GM12864 (cell line): ENCODE results near the gene BPIFB1.

Experiments
- DNase-seq: peaks from one replicate; pipeline ENCODE4 v3.0.0-alpha.2; 2011; ENCODE audit warnings: low read depth
- H3K4me3 ChIP-seq: 2 replicates; pipeline ENCODE4 v1.5.1; 2011; ENCODE audit warnings: mild to moderate bottlenecking, low read depth, low read length, control low read depth
- TF ChIP-seq, protein P1 (sequence below): IDR thresholded peaks from 2 replicates; pipeline ENCODE4 v1.5.1; 2011; ENCODE audit warnings: low read depth, mild to moderate bottlenecking, moderate library complexity, low read length, control low read depth, inconsistent platforms; ENCODE audit errors: missing control alignments

Gene BPIFB1

DNA sequence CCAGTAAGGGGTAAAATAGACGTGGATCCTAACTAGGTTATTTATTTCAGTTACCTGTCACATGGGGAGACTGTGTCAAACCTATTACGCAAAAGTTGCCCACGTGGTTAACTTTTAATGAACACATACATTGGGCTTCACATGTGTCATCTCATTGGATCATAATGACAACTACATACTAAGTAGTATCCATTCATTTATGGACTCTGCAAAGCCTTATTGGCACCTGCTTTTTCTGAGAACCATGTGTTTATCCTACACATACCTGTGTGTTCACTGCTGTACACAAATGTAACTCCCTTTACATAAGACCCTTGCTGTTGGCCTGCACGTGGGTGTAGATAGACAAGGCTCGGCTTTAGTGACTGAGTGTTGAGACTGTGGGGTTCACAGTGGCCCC is 42.1 kb upstream of the BPIFB1 start:
- H3K4me3 ChIP-seq, result no peak overlapping the region
- DNase-seq, result no peak
- TF ChIP-seq, protein P1, sequence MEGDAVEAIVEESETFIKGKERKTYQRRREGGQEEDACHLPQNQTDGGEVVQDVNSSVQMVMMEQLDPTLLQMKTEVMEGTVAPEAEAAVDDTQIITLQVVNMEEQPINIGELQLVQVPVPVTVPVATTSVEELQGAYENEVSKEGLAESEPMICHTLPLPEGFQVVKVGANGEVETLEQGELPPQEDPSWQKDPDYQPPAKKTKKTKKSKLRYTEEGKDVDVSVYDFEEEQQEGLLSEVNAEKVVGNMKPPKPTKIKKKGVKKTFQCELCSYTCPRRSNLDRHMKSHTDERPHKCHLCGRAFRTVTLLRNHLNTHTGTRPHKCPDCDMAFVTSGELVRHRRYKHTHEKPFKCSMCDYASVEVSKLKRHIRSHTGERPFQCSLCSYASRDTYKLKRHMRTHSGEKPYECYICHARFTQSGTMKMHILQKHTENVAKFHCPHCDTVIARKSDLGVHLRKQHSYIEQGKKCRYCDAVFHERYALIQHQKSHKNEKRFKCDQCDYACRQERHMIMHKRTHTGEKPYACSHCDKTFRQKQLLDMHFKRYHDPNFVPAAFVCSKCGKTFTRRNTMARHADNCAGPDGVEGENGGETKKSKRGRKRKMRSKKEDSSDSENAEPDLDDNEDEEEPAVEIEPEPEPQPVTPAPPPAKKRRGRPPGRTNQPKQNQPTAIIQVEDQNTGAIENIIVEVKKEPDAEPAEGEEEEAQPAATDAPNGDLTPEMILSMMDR, result no peak

DNA sequence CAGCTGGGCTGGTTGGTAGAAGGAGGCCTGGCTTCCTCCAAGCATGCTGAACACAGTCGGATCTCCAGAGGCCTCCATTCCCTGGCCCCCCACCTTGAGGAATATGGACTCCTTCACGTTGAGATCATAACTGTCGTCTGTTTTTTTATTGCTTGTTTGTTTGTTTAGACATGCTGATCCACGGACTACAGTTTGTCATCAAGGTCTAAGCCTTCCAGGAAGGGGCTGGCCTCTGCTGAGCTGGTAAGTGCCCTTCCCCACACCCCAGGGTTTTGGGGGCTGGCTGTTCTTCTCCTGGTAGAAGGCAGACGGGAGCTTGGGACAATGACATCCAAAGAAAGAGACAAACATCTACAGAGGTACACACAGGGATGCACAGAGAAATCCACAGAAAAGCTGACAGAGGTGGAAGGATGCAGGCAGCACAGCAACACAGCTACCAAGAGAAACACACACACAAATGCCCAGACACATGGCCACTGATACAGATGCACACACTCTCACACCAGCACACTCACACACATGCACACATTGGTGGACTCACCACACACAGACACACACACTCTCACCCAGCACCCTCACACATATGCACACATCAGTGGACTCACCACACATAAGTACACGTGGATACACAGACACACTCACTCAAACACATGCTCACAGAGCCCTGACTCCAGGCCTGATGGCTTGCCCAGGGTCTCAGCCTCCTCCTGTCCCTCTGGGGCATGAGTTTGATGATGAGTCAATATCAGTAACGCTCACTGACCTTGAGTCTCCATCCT is 40.5 kb upstream of the BPIFB1 start:
- no peak overlapping the region for H3K4me3 ChIP-seq
- TF ChIP-seq, protein P1, result no peak
- DNase-seq, result no peak

DNA sequence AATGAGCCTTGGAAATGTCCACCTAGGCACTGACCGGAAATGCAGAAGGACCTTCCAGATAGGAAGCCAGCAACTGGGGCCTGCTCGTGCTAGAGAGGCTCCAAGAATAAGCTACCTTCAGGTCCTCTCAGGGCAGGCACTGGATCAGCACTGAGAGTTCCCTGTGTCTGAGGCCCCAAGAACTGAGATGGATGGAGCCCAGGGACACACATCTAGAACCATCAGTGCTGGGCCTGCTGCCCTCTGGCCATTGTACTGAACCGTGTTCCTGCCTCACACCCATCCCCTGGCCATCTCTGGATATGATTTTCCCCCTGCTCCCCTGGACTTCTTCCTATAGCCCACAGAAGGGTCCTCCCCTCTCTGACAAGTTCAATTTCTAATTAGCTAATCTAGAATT is 36.9 kb upstream of the BPIFB1 start:
- DNase-seq, result no peak
- TF ChIP-seq, protein P1, result no peak
- no peak overlapping the region for H3K4me3 ChIP-seq

DNA sequence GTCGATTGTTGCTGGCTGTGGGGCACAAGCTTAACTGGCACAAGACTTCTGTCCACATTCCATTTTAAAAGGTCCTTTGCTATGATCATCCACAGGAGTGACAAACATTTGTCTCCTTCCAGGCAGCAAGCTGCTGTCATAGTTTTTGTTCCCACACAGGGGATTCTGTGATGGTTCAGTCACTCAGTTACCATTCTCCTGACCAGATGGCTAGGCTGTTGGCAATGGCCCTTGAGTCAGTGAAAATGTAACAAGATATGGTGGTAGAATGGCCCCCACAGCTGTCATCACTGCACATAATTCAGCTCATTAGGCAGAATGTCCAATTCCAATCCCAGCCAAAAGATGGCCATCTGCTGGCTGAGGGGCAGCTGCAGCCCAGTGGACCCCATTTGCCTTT is 33.6 kb upstream of the BPIFB1 start:
- DNase-seq, result no peak
- H3K4me3 ChIP-seq, result no peak overlapping the region
- TF ChIP-seq, protein P1, result no peak

DNA sequence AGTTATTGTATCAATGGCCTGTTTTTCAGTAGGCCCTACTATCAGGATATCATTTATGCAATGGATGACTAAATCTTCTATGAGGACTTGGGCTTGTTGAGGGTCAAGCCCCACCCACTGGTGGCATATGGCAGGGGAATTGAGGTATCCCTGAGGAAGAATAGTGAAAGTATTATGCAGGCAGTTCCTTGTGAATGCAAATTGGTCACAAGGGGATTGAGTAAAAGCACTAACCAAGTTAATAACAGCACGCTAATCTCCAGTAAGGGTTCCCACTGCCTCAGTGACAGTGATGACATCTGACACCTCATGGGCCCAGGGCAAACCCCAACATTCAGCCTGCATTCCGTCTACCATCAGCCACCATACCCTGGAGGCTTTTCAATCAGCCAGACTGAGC is 32.3 kb upstream of the BPIFB1 start:
- TF ChIP-seq, protein P1, result no peak
- no peak for DNase-seq
- H3K4me3 ChIP-seq, result no peak overlapping the region

DNA sequence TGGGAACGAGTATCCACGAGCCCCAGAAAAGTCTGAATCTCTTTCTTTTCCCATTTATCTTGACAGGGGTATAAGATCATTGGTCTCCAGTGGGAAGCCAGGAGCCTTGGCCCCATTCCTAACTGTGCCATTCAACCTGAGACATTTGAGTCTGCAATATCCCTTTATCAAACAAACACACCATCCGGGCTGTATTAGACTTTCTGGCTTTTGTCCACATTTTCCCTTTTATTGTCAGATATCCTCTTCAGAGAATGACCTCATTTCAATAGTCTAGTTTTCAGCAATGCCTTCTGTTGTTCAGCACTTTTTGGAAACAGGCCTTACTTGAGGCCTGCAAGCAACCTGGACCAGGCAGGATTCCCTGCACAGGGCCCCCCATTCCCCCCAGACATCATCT is 31.5 kb upstream of the BPIFB1 start:
- TF ChIP-seq, protein P1, result no peak
- no peak overlapping the region for H3K4me3 ChIP-seq
- no peak for DNase-seq

DNA sequence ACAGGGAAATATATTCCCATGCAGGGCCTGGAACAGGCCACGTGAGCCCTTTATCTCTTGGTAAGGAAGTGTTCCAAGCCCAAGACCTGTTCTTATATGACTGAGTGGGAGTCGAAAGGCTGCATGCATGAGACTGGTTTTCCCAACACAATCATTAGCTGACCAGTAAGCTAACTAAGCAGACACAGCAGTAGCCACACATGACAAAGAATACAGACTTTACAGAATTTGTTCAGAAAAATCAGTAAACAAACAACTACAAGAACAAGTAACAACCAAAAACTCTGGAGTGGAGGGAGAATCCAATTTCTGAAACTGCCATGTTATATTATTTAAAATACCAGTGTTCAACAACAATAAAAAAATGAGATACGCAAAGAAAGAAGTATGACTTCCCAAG is 30.6 kb upstream of the BPIFB1 start:
- no peak overlapping the region for H3K4me3 ChIP-seq
- TF ChIP-seq, protein P1, result no peak
- no peak for DNase-seq
